C4-2B (cell line): ENCODE data around the gene UBE2U.

Experiments
- CTCF ChIP-seq: fragments of 450-650 bp; conservative IDR thresholded peaks from 2 replicates; pipeline ENCODE4 v1.5.1; 2017; ENCODE audit warnings: mild to moderate bottlenecking
- ZFX ChIP-seq: fragments of 450-650 bp; IDR thresholded peaks from 2 replicates; pipeline ENCODE4 v1.6.1; 2017

- TF ChIP-seq CTCF (no peak), ZFX (no peak)
These were observed 89.0 kb downstream of the UBE2U start for GRCh38 chr1:64292399-64292798.
